SU-DHL-6 (cell line): ENCODE results near the gene SEC23B.
"Not testable (repeated sequence)": the region's sequence is repeated elsewhere in the genome, so short reads cannot be mapped to it uniquely, and the experiment has no call there.

Source experiments
- H2AFZ ChIP-seq: fragments of 200-600 bp; sonication (generic); 2 replicates; pipeline ENCODE4 v1.6.1; 2014; ENCODE audit warnings: low read depth, mild to moderate bottlenecking, moderate library complexity, mixed read lengths, antibody characterized with exemption, low read length; ENCODE audit not compliant: severe bottlenecking
- H3F3A ChIP-seq: fragments of 200-600 bp; shearing (Covaris generic); 2 replicates; pipeline ENCODE4 v1.6.0; 2016; ENCODE audit warnings: antibody characterized with exemption, mild to moderate bottlenecking; ENCODE audit not compliant: insufficient read depth
- H3K27ac ChIP-seq: fragments of 200-600 bp; sonication (generic); 2 replicates; pipeline ENCODE4 v1.5.1; 2016; ENCODE audit warnings: low read depth, mild to moderate bottlenecking, low read length, moderate library complexity, mixed read lengths
- H3K27me3 ChIP-seq: fragments of 200-600 bp; sonication (generic), shearing (Covaris generic); 2 replicates; pipeline ENCODE4 v1.6.0; 2014; ENCODE audit warnings: mild to moderate bottlenecking, low read length
- H3K36me3 ChIP-seq: fragments of 200-600 bp; sonication (generic); 2 replicates; pipeline ENCODE4 v1.6.1; 2014; ENCODE audit warnings: mild to moderate bottlenecking, low read length, mixed read lengths
- H3K4me2 ChIP-seq: fragments of 300-600, 200-600 bp; shearing (Covaris generic), sonication (generic); 2 replicates; pipeline ENCODE4 v1.6.0; 2014; ENCODE audit warnings: low read length, low read depth, mild to moderate bottlenecking; ENCODE audit not compliant: poor library complexity, severe bottlenecking
- H3K4me3 ChIP-seq: fragments of 200-600 bp; sonication (generic); 2 replicates; pipeline ENCODE4 v1.5.1; 2014; ENCODE audit warnings: antibody characterized with exemption, low read length, mild to moderate bottlenecking, mixed read lengths; ENCODE audit not compliant: insufficient read depth, poor library complexity, severe bottlenecking
- H3K79me2 ChIP-seq: fragments of 200-600 bp; sonication (generic); 2 replicates; pipeline ENCODE4 v1.6.1; 2014; ENCODE audit warnings: mild to moderate bottlenecking, low read length, moderate library complexity; ENCODE audit not compliant: insufficient read depth
- H3K9ac ChIP-seq: fragments of 200-600 bp; sonication (generic); 2 replicates; pipeline ENCODE4 v1.7.0; 2014; ENCODE audit warnings: mild to moderate bottlenecking, low read length
- H3K9me2 ChIP-seq: fragments of 200-600 bp; sonication (generic); replicated peaks from 2 replicates; pipeline ENCODE4 v1.6.1; 2014; ENCODE audit warnings: low read length; ENCODE audit not compliant: insufficient read depth
- H3K9me3 ChIP-seq: fragments of 200-600 bp; sonication (generic); 2 replicates; pipeline ENCODE4 v1.6.1; 2014; ENCODE audit warnings: low read length, mixed read lengths; ENCODE audit not compliant: insufficient read depth
- H4K20me1 ChIP-seq: fragments of 200-600 bp; sonication (generic); 2 replicates; pipeline ENCODE4 v1.6.1; 2014; ENCODE audit warnings: low read depth, mild to moderate bottlenecking, antibody characterized with exemption, low read length, moderate library complexity, mixed read lengths
- CTCF ChIP-seq: fragments of 200-600 bp; sonication (generic); IDR thresholded peaks from one replicate; pipeline ENCODE4 v1.5.1; 2017; ENCODE audit warnings: antibody characterized with exemption, mild to moderate bottlenecking, low read length, moderate library complexity; ENCODE audit not compliant: insufficient read depth, poor library complexity, severe bottlenecking
- EZH2phosphoT487 ChIP-seq: fragments of 200-600 bp; sonication (generic), shearing (Covaris generic); conservative IDR thresholded peaks from 2 replicates; pipeline ENCODE4 v1.6.1; 2018; ENCODE audit warnings: mild to moderate bottlenecking, antibody characterized with exemption, low read length, moderate library complexity, mixed read lengths

The SEC23B gene

GRCh38 chr20:18524646-18525045 lies 16.9 kb downstream of the SEC23B start:
- TF ChIP-seq EZH2phosphoT487: no peak
- TF ChIP-seq CTCF: no peak
- Histone ChIP-seq H3F3A (no peaks in the 10 kb centered on the region), H3K4me3 (no peak overlapping the region), H3K27ac (no peak overlapping the region), H3K79me2 (no peaks in the 10 kb centered on the region), H4K20me1 (no peaks in the 10 kb centered on the region), H3K9ac (no peak overlapping the region), H3K9me3 (no peaks in the 10 kb centered on the region), H3K4me2 (no peak overlapping the region), H3K36me3 (peaks cover 10% of the 10 kb centered on the region), H3K27me3 (no peaks in the 10 kb centered on the region), H2AFZ (no peak overlapping the region), H3K9me2 (no peaks in the 10 kb centered on the region)

GRCh38 chr20:18526761-18527160 lies 19.0 kb downstream of the SEC23B start:
- not testable (repeated sequence) for H4K20me1 ChIP-seq, H3K27ac ChIP-seq, H3K9me3 ChIP-seq, H3K79me2 ChIP-seq, H2AFZ ChIP-seq, H3K4me2 ChIP-seq, H3K9ac ChIP-seq, H3F3A ChIP-seq, H3K9me2 ChIP-seq, H3K27me3 ChIP-seq, H3K4me3 ChIP-seq
- H3K36me3 ChIP-seq: peaks cover 14% of the 10 kb centered on the region

- Histone ChIP-seq H3K79me2 (no peaks in the 10 kb centered on the region), H3K4me2 (no peak overlapping the region), H3K4me3 (no peak overlapping the region), H3K36me3 (peaks cover 19% of the 10 kb centered on the region), H3K9ac (no peak overlapping the region), H3K27me3 (no peaks in the 10 kb centered on the region), H3F3A (no peaks in the 10 kb centered on the region), H3K9me3 (no peaks in the 10 kb centered on the region), H2AFZ (no peak overlapping the region), H4K20me1 (no peaks in the 10 kb centered on the region), H3K27ac (no peak overlapping the region), H3K9me2 (no peaks in the 10 kb centered on the region)
- TF ChIP-seq CTCF: no peak
- TF ChIP-seq EZH2phosphoT487: no peak
Observed at GRCh38 chr20:18527339-18527738, 19.6 kb downstream of the SEC23B start.

GRCh38 chr20:18527836-18528235 lies 20.1 kb downstream of the SEC23B start:
- no peaks in the 10 kb centered on the region for H3F3A ChIP-seq
- no peak overlapping the region for H3K4me3 ChIP-seq
- no peak overlapping the region for H3K27ac ChIP-seq
- H3K9me2 ChIP-seq: no peaks in the 10 kb centered on the region
- no peak overlapping the region for H2AFZ ChIP-seq
- no peaks in the 10 kb centered on the region for H3K9me3 ChIP-seq
- H3K4me2 ChIP-seq: no peak overlapping the region
- H3K36me3 ChIP-seq: peaks cover 19% of the 10 kb centered on the region
- no peak for TF ChIP-seq EZH2phosphoT487
- TF ChIP-seq CTCF: no peak
- no peaks in the 10 kb centered on the region for H3K79me2 ChIP-seq
- H4K20me1 ChIP-seq: no peaks in the 10 kb centered on the region
- H3K9ac ChIP-seq: no peak overlapping the region
- H3K27me3 ChIP-seq: no peaks in the 10 kb centered on the region
